ENCODE measurements around the gene TSHZ2.
"Not testable (repeated sequence)": the region's sequence is repeated elsewhere in the genome, so short reads cannot be mapped to it uniquely, and the experiment has no call there.

Gene TSHZ2

DNA sequence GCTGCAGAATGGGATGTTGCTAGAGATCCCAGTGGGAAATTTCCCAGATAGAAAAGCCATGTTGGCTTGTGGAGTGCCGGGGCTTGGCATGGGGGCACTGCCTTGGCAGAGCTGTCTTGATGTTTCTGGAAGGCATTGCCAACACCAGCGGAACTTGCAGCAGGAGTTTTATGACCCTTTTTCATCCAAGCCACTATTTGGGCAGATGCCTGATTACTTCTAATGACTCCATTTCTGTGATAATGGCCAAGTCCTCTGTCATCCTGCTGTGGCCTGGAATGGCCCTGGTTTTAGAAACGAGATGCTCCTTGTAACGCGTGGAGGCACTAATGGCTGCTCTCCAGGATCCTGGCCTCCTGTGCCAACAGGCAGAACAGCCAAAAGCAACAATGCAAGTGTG lies 392.5 kb downstream of the TSHZ2 start:
- DNase-seq (ENCODE audit: extremely low read depth, low read depth): no peak

GRCh38 chr20:53365076-53365475 lies 392.9 kb downstream of the TSHZ2 start:
- DNase-seq (ENCODE audit: extremely low read depth, low read depth): no peak
- TF ChIP-seq CTCF (IDR thresholded peaks at IDR 0.05; ENCODE audit: low read depth, low read length): no peak

More for the DNA sequence above, 392.5 kb downstream of the TSHZ2 start:
- no peak for TF ChIP-seq CTCF (IDR thresholded peaks at IDR 0.05; ENCODE audit: low read depth, low read length)

DNA sequence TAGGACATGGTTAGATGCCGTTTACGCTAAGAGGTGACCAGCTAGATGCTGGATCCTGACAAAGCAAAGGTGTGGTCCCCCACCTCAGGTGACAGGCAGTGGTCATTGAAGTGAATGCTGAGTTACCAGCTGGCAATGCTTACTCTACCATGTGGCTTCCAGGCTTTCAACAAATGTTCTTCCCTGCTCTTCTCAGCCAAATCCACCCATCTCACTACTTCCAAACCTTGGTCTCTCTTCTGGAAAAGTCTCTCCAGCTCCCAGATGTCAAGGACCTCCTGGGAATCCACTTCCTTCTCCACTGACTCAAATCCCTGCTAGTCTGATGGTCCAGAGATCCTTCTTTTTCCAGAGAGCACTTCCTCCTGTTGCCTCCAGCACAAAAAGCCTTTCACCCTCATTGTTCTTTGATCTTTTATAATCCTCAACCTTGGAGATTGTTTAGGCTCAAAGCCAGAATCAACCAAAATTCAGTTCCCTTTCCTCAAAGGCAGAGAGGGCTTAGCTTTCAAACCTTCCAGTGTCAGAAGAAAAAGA lies 393.4 kb downstream of the TSHZ2 start:
- no peak for TF ChIP-seq CTCF (IDR thresholded peaks at IDR 0.05; ENCODE audit: low read depth, low read length)
- DNase-seq (ENCODE audit: extremely low read depth, low read depth): no peak

DNA sequence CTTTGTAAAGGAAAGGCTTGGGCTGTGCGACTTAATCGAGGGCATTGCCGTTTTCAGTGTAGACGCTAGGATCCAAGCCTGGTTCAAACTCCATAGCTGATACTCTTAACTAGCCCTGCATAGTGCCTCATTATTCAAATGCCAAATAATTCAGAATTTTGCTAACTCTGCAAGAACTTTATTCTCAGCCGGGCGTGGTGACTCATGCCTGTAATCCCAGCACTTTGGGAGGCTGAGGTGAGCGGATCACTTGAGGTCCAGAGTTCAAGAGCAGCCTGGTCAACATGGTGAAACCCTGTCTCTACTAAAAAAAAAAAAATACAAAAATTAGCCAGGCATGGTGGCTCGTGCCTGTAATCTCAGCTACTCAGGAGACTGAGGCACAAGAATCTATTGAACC lies 394.8 kb downstream of the TSHZ2 start:
- DNase-seq (ENCODE audit: extremely low read depth, low read depth): not testable (repeated sequence)

- TF ChIP-seq CTCF (IDR thresholded peaks at IDR 0.05; ENCODE audit: low read depth, low read length): no peak
- DNase-seq (ENCODE audit: extremely low read depth, low read depth): no peak
These were observed 397.7 kb downstream of the TSHZ2 start for GRCh38 chr20:53369871-53370270.

- no peak for TF ChIP-seq CTCF (IDR thresholded peaks at IDR 0.05; ENCODE audit: low read depth, low read length)
- DNase-seq (ENCODE audit: extremely low read depth, low read depth): no peak
These were observed 398.3 kb downstream of the TSHZ2 start for GRCh38 chr20:53370345-53370961.

DNA sequence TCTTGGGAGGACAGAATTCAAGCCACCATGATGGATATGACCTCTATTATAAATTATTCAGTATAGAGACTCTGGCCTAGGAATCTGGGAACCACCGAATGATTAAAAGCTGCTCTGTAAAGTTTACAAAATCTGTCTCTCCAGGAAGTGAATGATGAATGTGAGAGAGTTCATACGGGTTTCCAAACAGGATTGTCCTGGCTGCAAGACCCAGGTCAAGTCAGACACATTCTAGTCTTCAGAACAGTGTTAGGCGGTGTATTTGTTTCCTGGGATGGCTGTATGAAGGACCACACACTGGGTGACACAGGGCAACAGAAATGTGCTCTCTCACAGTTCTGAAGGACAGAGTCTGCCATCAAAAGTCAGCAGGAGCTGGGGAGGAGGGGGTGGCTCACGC lies 399.1 kb downstream of the TSHZ2 start:
- TF ChIP-seq CTCF (IDR thresholded peaks at IDR 0.05; ENCODE audit: low read depth, low read length): no peak
- DNase-seq (ENCODE audit: extremely low read depth, low read depth): no peak

GRCh38 chr20:53376021-53376420 lies 403.9 kb downstream of the TSHZ2 start:
- no peak for TF ChIP-seq CTCF (IDR thresholded peaks at IDR 0.05; ENCODE audit: low read depth, low read length)
- no peak for DNase-seq (ENCODE audit: extremely low read depth, low read depth)
